BJ (cell line): ENCODE data around the gene ELMOD1. TPM values are rescaled to one million over a fixed set of nuclear protein-coding genes. Genes with fewer than 3 reads are reported as not detected.

Experiments used
- CTCF ChIA-PET: fragments of 350-600 bp; formaldehyde crosslinking; extraction: SDS; loops from one replicate; lab custom pipeline; 2021; ENCODE audit warnings: antibody characterized with exemption, inconsistent platforms; lab: Yijun Ruan, JAX
- POLR2A ChIA-PET: fragments of 300-600 bp; sonication (Branson Sonifier 250); formaldehyde crosslinking; extraction: SDS; loops from one replicate; lab custom pipeline; 2021; ENCODE audit warnings: antibody characterized with exemption; lab: Charles Lee
- DNase-seq: peaks from one replicate; pipeline ENCODE4 v3.0.0-alpha.2; 2011; ENCODE audit warnings: low read depth
- H3K27me3 ChIP-seq: 2 replicates; pipeline ENCODE4 v1.6.0; 2011; ENCODE audit warnings: low read length; ENCODE audit not compliant: control insufficient read depth, insufficient read depth
- H3K36me3 ChIP-seq: 2 replicates; pipeline ENCODE4 v1.5.1; 2011; ENCODE audit warnings: low read length; ENCODE audit not compliant: control insufficient read depth, insufficient read depth
- H3K4me3 ChIP-seq: 2 replicates; pipeline ENCODE4 v1.5.1; 2011; ENCODE audit warnings: low read depth, mild to moderate bottlenecking, control low read depth, low read length
- CTCF ChIP-seq: IDR thresholded peaks from 2 replicates; pipeline ENCODE4 v1.5.1; 2011; ENCODE audit warnings: low read depth, mild to moderate bottlenecking, control low read depth, inconsistent platforms, low read length, moderate library complexity; ENCODE audit not compliant: insufficient read depth
- polyA plus RNA-seq: library from polyadenylated mRNA; depleted of rRNA; stranded (reverse); fragments of >200 nt; gene quantifications from 2 replicates; pipeline ENCODE4 v1.2.3, GENCODE V29; 2011

The ELMOD1 gene
- polyA plus RNA-seq, 1 experiment = 0.04 TPM

GRCh38 chr11:107669893-107670601 lies 79.1 kb downstream of the ELMOD1 start:
- POLR2A ChIA-PET = no interaction called here
- Histone ChIP-seq H3K27me3 (no peaks in the 10 kb centered on the region), H3K4me3 (no peak overlapping the region), H3K36me3 (no peaks in the 10 kb centered on the region)
- TF ChIP-seq CTCF = no peak
- CTCF ChIA-PET = interaction anchor here (0.7 to 1.9 kb wide), 4 partner anchors 16 to 101 kb away, joined by 3 to 5 read pairs (median 3); no protein-coding TSS in a partner anchor
- DNase-seq = no peak

- ChIA-PET POLR2A (no interaction called here), CTCF (interaction anchor here (1.0 to 1.4 kb wide), 3 partner anchors 12 to 20 kb away, joined by 3 to 5 read pairs (median 5); no protein-coding TSS in a partner anchor)
- Histone ChIP-seq H3K36me3 (no peaks in the 10 kb centered on the region), H3K27me3 (0 out of 2 replicates have a peak, but pooled peaks cover 2% of the 10 kb centered on the region), H3K4me3 (no peak overlapping the region)
- TF ChIP-seq CTCF = no peak
- no peak for DNase-seq
These were observed 85.0 kb downstream of the ELMOD1 start for GRCh38 chr11:107675902-107676301.

GRCh38 chr11:107676336-107677057 lies 85.5 kb downstream of the ELMOD1 start:
- CTCF ChIA-PET = interaction anchor here (1.0 to 1.4 kb wide), 3 partner anchors 11 to 19 kb away, joined by 3 to 5 read pairs (median 5); no protein-coding TSS in a partner anchor
- 0 out of 2 replicates have a peak, but pooled peaks cover 2% of the 10 kb centered on the region for H3K27me3 ChIP-seq
- DNase-seq = no peak
- TF ChIP-seq CTCF = no peak
- H3K36me3 ChIP-seq = no peaks in the 10 kb centered on the region
- POLR2A ChIA-PET = no interaction called here
- no peak overlapping the region for H3K4me3 ChIP-seq

GRCh38 chr11:107677924-107678631 lies 87.1 kb downstream of the ELMOD1 start:
- CTCF ChIA-PET = interaction anchor here (1.1 to 1.3 kb wide), 2 partner anchors 11 to 121 kb away, joined by 3 read pairs; no protein-coding TSS in a partner anchor
- no peak for TF ChIP-seq CTCF
- no peaks in the 10 kb centered on the region for H3K36me3 ChIP-seq
- H3K4me3 ChIP-seq = no peak overlapping the region
- POLR2A ChIA-PET = no interaction called here
- DNase-seq = no peak
- 0 out of 2 replicates have a peak, but pooled peaks cover 2% of the 10 kb centered on the region for H3K27me3 ChIP-seq
